ENCODE measurements around the gene IL1RN. TPM values are rescaled to one million over a fixed set of nuclear protein-coding genes. Genes with fewer than 3 reads are reported as not detected.

The IL1RN gene
- total and polyA plus RNA-seq, 10 of the 15 experiments (the other 5 are each of a cell fraction or from before 2014, with no cell fraction given): 0.04 TPM; not detected in 7

- TF ChIP-seq ZBTB40 (IDR thresholded peaks at IDR 0.05; ENCODE audit: borderline replicate concordance) (no peak), YBX1 (IDR thresholded peaks at IDR 0.05) (no peak)
Measured at GRCh38 chr2:113183264-113183663, 55.9 kb downstream of the IL1RN start (continued).

Small RNAs within 50 kb of the gene (small RNA-seq; reads per million reads assigned to genes)
- not detected for gene RNU6-1180P

Other genes starting within 250 kb of the IL1RN start
Only the 7 nearest of the 8 such genes appear.
- not detected in 2 replicates for gene IL36G, start 149.6 kb upstream of the IL1RN start, total RNA-seq (2014; rRNA removed)
- gene IL36G, start 149.6 kb upstream of the IL1RN start, total RNA-seq (2014; rRNA removed; fragmentation: Illumina TruSeq; extraction: Trizol): not detected in 2 replicates
- not detected in 2 replicates for gene IL36G, start 149.6 kb upstream of the IL1RN start, total RNA-seq (2021)
- 0.17 TPM in 1 of 2 replicates, not detected in the other for gene IL36G, start 149.6 kb upstream of the IL1RN start, polyA plus RNA-seq (2011; rRNA removed)
- not detected in 2 replicates for gene IL36G, start 149.6 kb upstream of the IL1RN start, polyA plus RNA-seq (2014; fragmentation: Illumina TruSeq; extraction: Trizol)
- gene IL36G, start 149.6 kb upstream of the IL1RN start, polyA plus RNA-seq (2014; fragmentation: Nextera tagmentation; extraction: Ambion mirVana): under 1 TPM in 1 of 2 experiments, not detected in 1; 0.10 TPM
- gene IL36G, start 149.6 kb upstream of the IL1RN start, polyA plus RNA-seq (2014; rRNA removed): 0.37 TPM in 1 of 2 replicates, not detected in the other
- not detected for gene IL36G, start 149.6 kb upstream of the IL1RN start, polyA plus RNA-seq (2016; fragmentation: Nextera tagmentation; extraction: Ambion mirVana)
- gene IL36A, start 122.1 kb upstream of the IL1RN start, total RNA-seq (2014; rRNA removed): not detected in 2 replicates
- not detected in 2 replicates for gene IL36A, start 122.1 kb upstream of the IL1RN start, total RNA-seq (2014; rRNA removed; fragmentation: Illumina TruSeq; extraction: Trizol)
- not detected in 2 replicates for gene IL36A, start 122.1 kb upstream of the IL1RN start, total RNA-seq (2021)
- not detected in 2 replicates for gene IL36A, start 122.1 kb upstream of the IL1RN start, polyA plus RNA-seq (2011; rRNA removed)
- gene IL36A, start 122.1 kb upstream of the IL1RN start, polyA plus RNA-seq (2014; fragmentation: Illumina TruSeq; extraction: Trizol): not detected in 2 replicates
- not detected for gene IL36A, start 122.1 kb upstream of the IL1RN start, polyA plus RNA-seq (2014; fragmentation: Nextera tagmentation; extraction: Ambion mirVana)
- not detected in 2 replicates for gene IL36A, start 122.1 kb upstream of the IL1RN start, polyA plus RNA-seq (2014; rRNA removed)
- not detected for gene IL36A, start 122.1 kb upstream of the IL1RN start, polyA plus RNA-seq (2016; fragmentation: Nextera tagmentation; extraction: Ambion mirVana)
- gene IL36B, start 74.7 kb upstream of the IL1RN start, total RNA-seq (2014; rRNA removed): not detected in 2 replicates
- not detected in 2 replicates for gene IL36B, start 74.7 kb upstream of the IL1RN start, total RNA-seq (2014; rRNA removed; fragmentation: Illumina TruSeq; extraction: Trizol)
- gene IL36B, start 74.7 kb upstream of the IL1RN start, total RNA-seq (2021): not detected in 2 replicates
- not detected in 2 replicates for gene IL36B, start 74.7 kb upstream of the IL1RN start, polyA plus RNA-seq (2011; rRNA removed)
- not detected in 2 replicates for gene IL36B, start 74.7 kb upstream of the IL1RN start, polyA plus RNA-seq (2014; fragmentation: Illumina TruSeq; extraction: Trizol)
- not detected for gene IL36B, start 74.7 kb upstream of the IL1RN start, polyA plus RNA-seq (2014; fragmentation: Nextera tagmentation; extraction: Ambion mirVana)
- not detected in 2 replicates for gene IL36B, start 74.7 kb upstream of the IL1RN start, polyA plus RNA-seq (2014; rRNA removed)
- not detected for gene IL36B, start 74.7 kb upstream of the IL1RN start, polyA plus RNA-seq (2016; fragmentation: Nextera tagmentation; extraction: Ambion mirVana)
- gene IL36RN, start 68.4 kb upstream of the IL1RN start, total RNA-seq (2014; rRNA removed): not detected in 2 replicates
- not detected in 2 replicates for gene IL36RN, start 68.4 kb upstream of the IL1RN start, total RNA-seq (2014; rRNA removed; fragmentation: Illumina TruSeq; extraction: Trizol)
- gene IL36RN, start 68.4 kb upstream of the IL1RN start, total RNA-seq (2021): not detected in 2 replicates
- gene IL36RN, start 68.4 kb upstream of the IL1RN start, polyA plus RNA-seq (2011; rRNA removed): not detected in 2 replicates
- not detected in 2 replicates for gene IL36RN, start 68.4 kb upstream of the IL1RN start, polyA plus RNA-seq (2014; fragmentation: Illumina TruSeq; extraction: Trizol)
- gene IL36RN, start 68.4 kb upstream of the IL1RN start, polyA plus RNA-seq (2014; fragmentation: Nextera tagmentation; extraction: Ambion mirVana): not detected
- gene IL36RN, start 68.4 kb upstream of the IL1RN start, polyA plus RNA-seq (2014; rRNA removed): not detected in 2 replicates
- gene IL36RN, start 68.4 kb upstream of the IL1RN start, polyA plus RNA-seq (2016; fragmentation: Nextera tagmentation; extraction: Ambion mirVana): not detected
- not detected in 2 replicates for gene IL1F10, start 59.6 kb upstream of the IL1RN start, total RNA-seq (2014; rRNA removed)
- not detected in 2 replicates for gene IL1F10, start 59.6 kb upstream of the IL1RN start, total RNA-seq (2014; rRNA removed; fragmentation: Illumina TruSeq; extraction: Trizol)
- not detected in 2 replicates for gene IL1F10, start 59.6 kb upstream of the IL1RN start, total RNA-seq (2021)
- not detected in 2 replicates for gene IL1F10, start 59.6 kb upstream of the IL1RN start, polyA plus RNA-seq (2011; rRNA removed)
- gene IL1F10, start 59.6 kb upstream of the IL1RN start, polyA plus RNA-seq (2014; fragmentation: Illumina TruSeq; extraction: Trizol): not detected in 2 replicates
- gene IL1F10, start 59.6 kb upstream of the IL1RN start, polyA plus RNA-seq (2014; fragmentation: Nextera tagmentation; extraction: Ambion mirVana): not detected
- gene IL1F10, start 59.6 kb upstream of the IL1RN start, polyA plus RNA-seq (2014; rRNA removed): not detected in 2 replicates
- not detected for gene IL1F10, start 59.6 kb upstream of the IL1RN start, polyA plus RNA-seq (2016; fragmentation: Nextera tagmentation; extraction: Ambion mirVana)
- 96.0 and 98.5 TPM in 2 replicates for gene PSD4, start 46.4 kb downstream of the IL1RN start, total RNA-seq (2014; rRNA removed)
- 42.6 and 42.8 TPM in 2 replicates for gene PSD4, start 46.4 kb downstream of the IL1RN start, total RNA-seq (2014; rRNA removed; fragmentation: Illumina TruSeq; extraction: Trizol)
- 114 and 117 TPM in 2 replicates for gene PSD4, start 46.4 kb downstream of the IL1RN start, total RNA-seq (2021)
- gene PSD4, start 46.4 kb downstream of the IL1RN start, polyA plus RNA-seq (2011; rRNA removed): 13.6 and 27.4 TPM in 2 replicates
- 20.8 and 48.3 TPM in 2 replicates for gene PSD4, start 46.4 kb downstream of the IL1RN start, polyA plus RNA-seq (2014; fragmentation: Illumina TruSeq; extraction: Trizol)
- 1 to 10 TPM in 1 of 2 experiments, under 1 TPM in 1; 0.68 to 1.7 TPM for gene PSD4, start 46.4 kb downstream of the IL1RN start, polyA plus RNA-seq (2014; fragmentation: Nextera tagmentation; extraction: Ambion mirVana)
- gene PSD4, start 46.4 kb downstream of the IL1RN start, polyA plus RNA-seq (2014; rRNA removed): 47.9 and 59.7 TPM in 2 replicates
- gene PSD4, start 46.4 kb downstream of the IL1RN start, polyA plus RNA-seq (2016; fragmentation: Nextera tagmentation; extraction: Ambion mirVana): 10 to 100 TPM; 23.7 to 25.9 TPM
- gene PAX8, start 151.3 kb downstream of the IL1RN start, total RNA-seq (2014; rRNA removed): 0.51 and 0.87 TPM in 2 replicates
- gene PAX8, start 151.3 kb downstream of the IL1RN start, total RNA-seq (2014; rRNA removed; fragmentation: Illumina TruSeq; extraction: Trizol): 0.45 and 0.64 TPM in 2 replicates
- gene PAX8, start 151.3 kb downstream of the IL1RN start, total RNA-seq (2021): 1.2 and 1.5 TPM in 2 replicates
- 0.75 and 0.96 TPM in 2 replicates for gene PAX8, start 151.3 kb downstream of the IL1RN start, polyA plus RNA-seq (2011; rRNA removed)
- 0.97 and 1.0 TPM in 2 replicates for gene PAX8, start 151.3 kb downstream of the IL1RN start, polyA plus RNA-seq (2014; fragmentation: Illumina TruSeq; extraction: Trizol)
- under 1 TPM; 0.16 to 0.40 TPM for gene PAX8, start 151.3 kb downstream of the IL1RN start, polyA plus RNA-seq (2014; fragmentation: Nextera tagmentation; extraction: Ambion mirVana)
- 1.5 and 2.2 TPM in 2 replicates for gene PAX8, start 151.3 kb downstream of the IL1RN start, polyA plus RNA-seq (2014; rRNA removed)
- gene PAX8, start 151.3 kb downstream of the IL1RN start, polyA plus RNA-seq (2016; fragmentation: Nextera tagmentation; extraction: Ambion mirVana): 1 to 10 TPM; 1.5 to 2.5 TPM

Data from GM12878 (cell line).